ENCODE measurements around the gene ZNF180.
"Not testable (repeated sequence)": the region's sequence is repeated elsewhere in the genome, so short reads cannot be mapped to it uniquely, and the experiment has no call there.

Gene ZNF180

GRCh38 chr19:44496711-44497110, 3.6 kb downstream of the ZNF180 start:
- no peak for DNase-seq

GRCh38 chr19:44476559-44477408, 23.5 kb downstream of the ZNF180 start:
- no peak for DNase-seq

DNA sequence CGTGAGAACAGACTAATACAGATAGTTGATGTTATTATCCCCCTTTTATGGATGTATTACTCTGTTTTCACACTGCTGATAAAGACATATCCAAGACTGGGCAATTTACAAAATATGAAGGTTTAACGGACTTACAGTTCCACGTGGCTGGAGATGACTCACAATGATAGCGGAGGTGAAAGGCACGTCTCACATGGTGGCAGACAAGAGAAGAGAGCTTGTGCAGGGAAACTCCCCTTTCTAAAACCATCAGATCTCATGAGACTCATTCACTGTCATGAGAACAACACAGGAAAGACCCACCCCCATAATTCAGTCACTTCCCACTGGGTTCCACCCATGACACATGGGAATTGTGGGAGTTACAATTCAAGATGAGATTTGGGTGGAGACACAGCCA, 31.6 kb downstream of the ZNF180 start:
- DNase-seq: not testable (repeated sequence)

GRCh38 chr19:44462600-44463286, 37.6 kb downstream of the ZNF180 start:
- not testable (repeated sequence) for DNase-seq

GRCh38 chr19:44456016-44456415, 44.3 kb downstream of the ZNF180 start:
- not testable (repeated sequence) for DNase-seq

DNA sequence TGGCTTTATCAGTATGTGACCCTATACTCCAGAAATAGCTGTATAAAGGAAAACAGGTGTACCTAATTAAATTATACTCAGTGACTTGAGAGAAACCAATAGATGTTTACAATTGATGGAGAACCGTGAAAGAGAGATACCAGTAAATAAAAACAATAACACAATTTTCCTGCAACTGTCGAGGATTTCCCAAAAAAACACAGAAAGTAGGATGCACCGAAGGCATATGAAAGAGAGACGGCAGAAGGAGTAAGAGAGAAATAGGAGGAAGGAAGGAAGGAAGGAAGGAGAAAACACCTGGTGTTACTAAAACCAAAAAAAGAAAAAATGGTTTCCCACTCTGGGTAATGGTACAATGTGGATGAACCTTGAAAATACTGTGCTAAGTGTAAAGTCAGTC, 45.2 kb downstream of the ZNF180 start:
- no peak for DNase-seq

DNA sequence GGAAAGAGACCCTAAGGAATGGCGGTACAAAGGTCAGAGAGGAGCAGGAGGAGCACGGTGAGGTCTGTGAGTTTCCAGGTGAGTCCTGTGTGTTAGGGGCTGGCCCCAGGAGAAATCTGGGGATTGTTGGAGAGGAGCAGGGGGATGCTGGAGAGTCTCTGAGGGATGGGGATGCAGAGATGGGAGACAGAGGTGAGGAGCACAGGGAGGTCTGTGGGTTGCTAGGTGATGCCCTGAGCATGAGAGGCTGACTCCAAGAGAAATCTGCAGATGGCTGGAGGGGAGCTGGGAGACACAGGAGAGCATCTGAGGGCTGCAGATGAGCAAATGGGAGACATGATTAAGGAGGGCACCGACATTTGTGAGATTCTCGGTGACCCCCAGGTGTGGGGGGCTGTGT, 48.0 kb downstream of the ZNF180 start:
- DNase-seq: no peak

DNA sequence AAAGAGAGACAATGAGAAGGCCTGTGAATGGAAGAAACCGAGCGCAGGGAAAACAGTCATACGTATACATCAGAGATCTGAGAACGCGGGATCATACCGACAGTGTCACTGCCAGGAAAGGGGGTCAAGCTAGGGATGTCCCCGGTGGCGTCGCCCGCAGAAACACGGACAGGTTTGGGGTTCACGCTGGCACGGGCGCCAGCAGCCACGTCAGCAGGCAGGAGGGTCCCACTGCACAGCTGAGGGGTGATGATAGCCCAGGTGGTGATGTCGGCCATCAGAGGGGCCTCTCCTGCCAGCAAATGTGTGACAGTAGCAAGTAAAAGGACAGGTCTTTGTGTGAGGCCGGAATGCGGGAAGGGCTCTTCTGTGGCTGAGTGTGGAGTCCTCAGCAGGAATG, 48.6 kb downstream of the ZNF180 start:
- no peak for DNase-seq

- peak; percentile 41 to 61 for DNase-seq
Measured at GRCh38 chr19:44447916-44448674, 52.2 kb downstream of the ZNF180 start, which contains the start of gene ZNF229. TSS of gene ZNF229 (minus strand) at chr19:44448472. CDS start at chr19:44442847, 5,625 bp downstream.

GRCh38 chr19:44438441-44438840, 61.9 kb downstream of the ZNF180 start:
- no peak for DNase-seq

GRCh38 chr19:44435441-44435840, 64.9 kb downstream of the ZNF180 start:
- DNase-seq: no peak

DNA sequence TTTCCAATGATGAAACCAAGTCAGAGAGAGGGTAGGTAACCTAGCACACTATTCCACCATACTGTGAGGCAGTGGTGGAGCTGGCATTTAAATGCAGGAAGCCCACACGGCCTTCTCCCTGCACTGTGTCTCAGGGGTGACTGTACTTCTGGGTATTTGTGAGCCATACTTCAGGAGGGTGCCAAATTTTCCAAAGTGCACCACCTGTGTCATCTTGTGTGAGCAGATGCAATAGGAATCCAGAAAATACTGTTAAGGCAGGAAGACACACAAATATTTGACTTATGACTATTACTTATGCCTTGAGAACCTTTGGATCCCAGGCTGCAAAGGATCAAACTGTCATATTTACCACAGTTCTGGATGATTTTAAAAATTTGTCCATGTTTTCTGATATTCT, 69.4 kb downstream of the ZNF180 start:
- DNase-seq: no peak
